Liver (tissue), 9 donors: ENCODE data around the gene TDRD9. TPM values are rescaled to one million over a fixed set of nuclear protein-coding genes. Genes with fewer than 3 reads are reported as not detected.

Experiments used
- DNase-seq: peaks from one replicate; pipeline ENCODE4 v3.0.0-alpha.2; 2017; ENCODE audit warnings: low spot score
- H3K27ac ChIP-seq, 2 donors: one replicate each; pipeline ENCODE4 v1.7.0; 2013; ENCODE audit warnings: inconsistent platforms in 2 of 2, low read length in 2 of 2, control low read depth in 1 of 2, low read depth in 1 of 2, mild to moderate bottlenecking in 1 of 2
- H3K27me3 ChIP-seq, 4 donors: one replicate each; pipeline versions ENCODE4 v1.6.1 to v1.7.0; 2013; ENCODE audit warnings: low read length in 3 of 4, inconsistent platforms in 1 of 4, mild to moderate bottlenecking in 1 of 4, moderate library complexity in 1 of 4; ENCODE audit not compliant: control insufficient read depth in 4 of 4, insufficient read depth in 4 of 4
- H3K36me3 ChIP-seq, 4 donors: one replicate each; pipeline versions ENCODE4 v1.6.1 to v1.7.0; 2013; ENCODE audit warnings: low read length in 3 of 4, mild to moderate bottlenecking in 3 of 4, low read depth in 1 of 4, moderate library complexity in 1 of 4; ENCODE audit not compliant: control insufficient read depth in 4 of 4, insufficient read depth in 3 of 4
- H3K4me1 ChIP-seq, 4 donors: one replicate each; pipeline versions ENCODE4 v1.6.1 to v1.7.0; 2013; ENCODE audit warnings: low read length in 3 of 4, mild to moderate bottlenecking in 3 of 4, moderate library complexity in 1 of 4; ENCODE audit not compliant: control insufficient read depth in 4 of 4, insufficient read depth in 4 of 4
- H3K4me3 ChIP-seq, 3 donors: one replicate each; pipeline versions ENCODE4 v1.6.1 to v1.7.0; 2013; ENCODE audit warnings: low read length in 3 of 3, control low read depth in 1 of 3, low read depth in 1 of 3, mild to moderate bottlenecking in 1 of 3
- H3K9ac ChIP-seq, 2 donors: one replicate each; pipeline ENCODE4 v1.7.0; 2013; ENCODE audit warnings: low read length in 2 of 2, mild to moderate bottlenecking in 2 of 2, moderate library complexity in 2 of 2, control low read depth in 1 of 2, low read depth in 1 of 2
- H3K9me3 ChIP-seq, 4 donors: one replicate each; pipeline versions ENCODE4 v1.6.1 to v1.7.0; 2013; ENCODE audit warnings: low read length in 3 of 4; ENCODE audit not compliant: control insufficient read depth in 4 of 4
- ATF3 ChIP-seq: IDR thresholded peaks from 2 replicates; pipeline ENCODE4 v1.6.1; 2016; ENCODE audit warnings: antibody characterized with exemption
- CTCF ChIP-seq: fragments of 150-350 bp; IDR thresholded peaks from 2 replicates; pipeline ENCODE4 v1.5.1; 2017; ENCODE audit warnings: improper control_type of control experiment, low read depth, low read length; ENCODE audit not compliant: missing input control
- EGR1 ChIP-seq, 2 donors: IDR thresholded peaks; 2 replicates each; pipeline ENCODE4 v1.6.1; 2016 to 2018; ENCODE audit warnings: antibody characterized with exemption in 2 of 2, low read depth in 2 of 2
- FOXA1 ChIP-seq: IDR thresholded peaks from 2 replicates; pipeline ENCODE4 v1.6.1; 2016; ENCODE audit warnings: antibody characterized with exemption
- FOXA2 ChIP-seq: IDR thresholded peaks from 2 replicates; pipeline ENCODE4 v1.6.1; 2016; ENCODE audit warnings: antibody characterized with exemption
- GABPA ChIP-seq, 2 donors: IDR thresholded peaks in 1 of 2; conservative IDR thresholded peaks in 1 of 2; 2 replicates each; pipeline ENCODE4 v1.6.1; 2016; ENCODE audit warnings: antibody characterized with exemption in 2 of 2, mild to moderate bottlenecking in 1 of 2, moderate library complexity in 1 of 2
- HNF4A ChIP-seq, 2 donors: conservative IDR thresholded peaks; 2 replicates each; pipeline ENCODE4 v1.6.1; 2016; ENCODE audit warnings: antibody characterized with exemption in 2 of 2, mild to moderate bottlenecking in 2 of 2
- HNF4G ChIP-seq: IDR thresholded peaks from 2 replicates; pipeline ENCODE4 v1.6.1; 2016; ENCODE audit warnings: antibody characterized with exemption
- JUND ChIP-seq, 2 donors: IDR thresholded peaks; 2 replicates each; pipeline ENCODE4 v1.6.1; 2016; ENCODE audit warnings: antibody characterized with exemption in 2 of 2
- SP1 ChIP-seq: IDR thresholded peaks from 2 replicates; pipeline ENCODE4 v1.6.1; 2018; ENCODE audit warnings: antibody characterized with exemption, mild to moderate bottlenecking
- TAF1 ChIP-seq: conservative IDR thresholded peaks from 2 replicates; pipeline ENCODE4 v1.6.1; 2016; ENCODE audit warnings: antibody characterized with exemption, mild to moderate bottlenecking
- YY1 ChIP-seq: IDR thresholded peaks from 2 replicates; pipeline ENCODE4 v1.6.1; 2016; ENCODE audit warnings: antibody characterized with exemption, mild to moderate bottlenecking
- ZBTB33 ChIP-seq: IDR thresholded peaks from 2 replicates; pipeline ENCODE4 v1.6.1; 2016; ENCODE audit warnings: antibody characterized with exemption
- WGBS: extraction: QIAGEN DNeasy Blood & Tissue Kit; methylation state at CpG from one replicate; pipeline ENCODE4 v1.1.7; 2013; 5-methylcytosine and 5-hydroxymethylcytosine counted together
- polyA plus RNA-seq, 2 donors: library from polyadenylated mRNA; stranded (reverse) in 1 of 2; unstranded in 1 of 2; fragments of 200-250 nt in 1 of 2; fragments of >200 nt in 1 of 2; fragmentation: Nextera tagmentation in 1 of 2; extraction: Ambion mirVana in 1 of 2; gene quantifications; one replicate each; pipeline versions ENCODE4 v1.2.1 to v1.2.3, GENCODE V29; 2013 to 2015
- total RNA-seq, 2 donors: library from RNA; depleted of rRNA; stranded (reverse); fragments of >200 nt; gene quantifications; one replicate each; pipeline ENCODE4 v1.2.3, GENCODE V29; 2014
- TF ChIP-seq, protein P1 (sequence below): IDR thresholded peaks from 2 replicates; pipeline ENCODE4 v1.6.1; 2016; ENCODE audit warnings: antibody characterized with exemption
- TF ChIP-seq, protein P2 (sequence below): IDR thresholded peaks from 2 replicates; pipeline ENCODE4 v1.6.1; 2016; ENCODE audit warnings: antibody characterized with exemption, mild to moderate bottlenecking
- donor health status: healthy.
- donor health status: healthy.
- donor health status: healthy.
- donor health status: healthy.
- donor health status: healthy.

The TDRD9 gene
- total and polyA plus RNA-seq, 4 donors, result 0.12 to 1.0 (median 0.46) TPM

DNA sequence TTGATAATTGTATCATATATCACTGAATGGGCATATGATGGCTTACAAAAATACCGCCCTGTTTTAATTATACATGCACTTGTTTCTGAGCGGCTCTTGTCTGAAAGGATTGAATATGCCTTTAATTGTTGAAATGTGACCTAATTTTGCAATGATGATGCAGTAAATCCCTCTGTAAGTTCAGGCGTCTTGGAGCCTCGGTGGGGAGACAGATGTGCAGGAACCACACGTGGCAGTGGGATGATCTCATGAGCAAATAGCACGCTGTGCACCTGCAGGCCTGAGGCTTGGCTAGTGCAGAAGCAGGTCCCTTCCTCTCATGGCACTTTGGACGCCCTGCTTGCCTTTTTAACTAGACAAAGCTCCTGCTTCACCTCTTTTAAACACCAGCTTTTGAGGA lies 108.0 kb downstream of the TDRD9 start (continued):
- TF ChIP-seq FOXA1, result no peak
- TF ChIP-seq YY1, result no peak
- TF ChIP-seq HNF4G, result no peak
- TF ChIP-seq TAF1, result no peak
- TF ChIP-seq JUND (IDR thresholded peaks at IDR 0.05), result no peak
- TF ChIP-seq, protein P1, sequence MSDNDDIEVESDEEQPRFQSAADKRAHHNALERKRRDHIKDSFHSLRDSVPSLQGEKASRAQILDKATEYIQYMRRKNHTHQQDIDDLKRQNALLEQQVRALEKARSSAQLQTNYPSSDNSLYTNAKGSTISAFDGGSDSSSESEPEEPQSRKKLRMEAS, result no peak

GRCh38 chr14:104037074-104037473 lies 108.8 kb downstream of the TDRD9 start:
- no peak for TF ChIP-seq FOXA2
- TF ChIP-seq, protein P1, result no peak
- TF ChIP-seq GABPA (IDR thresholded peaks at IDR 0.05 in 1 of 2, conservative IDR thresholded peaks at IDR 0.05 in 1 of 2), result no peak
- TF ChIP-seq TAF1, result no peak
- TF ChIP-seq ZBTB33, result no peak
- TF ChIP-seq CTCF, result no peak
- TF ChIP-seq JUND (IDR thresholded peaks at IDR 0.05), result no peak
- TF ChIP-seq ATF3, result no peak
- TF ChIP-seq, protein P2, sequence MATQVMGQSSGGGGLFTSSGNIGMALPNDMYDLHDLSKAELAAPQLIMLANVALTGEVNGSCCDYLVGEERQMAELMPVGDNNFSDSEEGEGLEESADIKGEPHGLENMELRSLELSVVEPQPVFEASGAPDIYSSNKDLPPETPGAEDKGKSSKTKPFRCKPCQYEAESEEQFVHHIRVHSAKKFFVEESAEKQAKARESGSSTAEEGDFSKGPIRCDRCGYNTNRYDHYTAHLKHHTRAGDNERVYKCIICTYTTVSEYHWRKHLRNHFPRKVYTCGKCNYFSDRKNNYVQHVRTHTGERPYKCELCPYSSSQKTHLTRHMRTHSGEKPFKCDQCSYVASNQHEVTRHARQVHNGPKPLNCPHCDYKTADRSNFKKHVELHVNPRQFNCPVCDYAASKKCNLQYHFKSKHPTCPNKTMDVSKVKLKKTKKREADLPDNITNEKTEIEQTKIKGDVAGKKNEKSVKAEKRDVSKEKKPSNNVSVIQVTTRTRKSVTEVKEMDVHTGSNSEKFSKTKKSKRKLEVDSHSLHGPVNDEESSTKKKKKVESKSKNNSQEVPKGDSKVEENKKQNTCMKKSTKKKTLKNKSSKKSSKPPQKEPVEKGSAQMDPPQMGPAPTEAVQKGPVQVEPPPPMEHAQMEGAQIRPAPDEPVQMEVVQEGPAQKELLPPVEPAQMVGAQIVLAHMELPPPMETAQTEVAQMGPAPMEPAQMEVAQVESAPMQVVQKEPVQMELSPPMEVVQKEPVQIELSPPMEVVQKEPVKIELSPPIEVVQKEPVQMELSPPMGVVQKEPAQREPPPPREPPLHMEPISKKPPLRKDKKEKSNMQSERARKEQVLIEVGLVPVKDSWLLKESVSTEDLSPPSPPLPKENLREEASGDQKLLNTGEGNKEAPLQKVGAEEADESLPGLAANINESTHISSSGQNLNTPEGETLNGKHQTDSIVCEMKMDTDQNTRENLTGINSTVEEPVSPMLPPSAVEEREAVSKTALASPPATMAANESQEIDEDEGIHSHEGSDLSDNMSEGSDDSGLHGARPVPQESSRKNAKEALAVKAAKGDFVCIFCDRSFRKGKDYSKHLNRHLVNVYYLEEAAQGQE, result no peak
- TF ChIP-seq SP1, result no peak
- TF ChIP-seq EGR1 (IDR thresholded peaks at IDR 0.05; ENCODE audit: low read depth in 2 of 2), result no peak
- no peak for TF ChIP-seq YY1
- TF ChIP-seq HNF4A (conservative IDR thresholded peaks at IDR 0.05), result no peak
- H3K9ac ChIP-seq, result no peak overlapping the region
- no peaks in the 10 kb centered on the region for H3K9me3 ChIP-seq
- H3K27ac ChIP-seq, result no peak overlapping the region
- DNase-seq, result no peak
- peaks cover 0 to 3% (median 1%) of the 10 kb centered on the region in 4 donors for H3K27me3 ChIP-seq
- H3K4me3 ChIP-seq, result no peak overlapping the region
- H3K36me3 ChIP-seq, result no peaks in the 10 kb centered on the region
- WGBS, result 80% methylated on average over 14 of the region's 14 CpGs
- H3K4me1 ChIP-seq, result no peaks in the 10 kb centered on the region
